Adipocyte (in vitro differentiated cells): ENCODE results near the gene MSANTD1.

ENCODE experiments used
- DNase-seq: peaks from one replicate; pipeline ENCODE4 v3.0.0-alpha.2; 2015; ENCODE audit warnings: low read depth
- H3K27me3 ChIP-seq: replicated peaks from 2 replicates; pipeline ENCODE4 v1.7.0; 2013; ENCODE audit warnings: mild to moderate bottlenecking, low read length, moderate library complexity; ENCODE audit not compliant: control insufficient read depth, insufficient read depth
- H3K36me3 ChIP-seq: 2 replicates; pipeline ENCODE4 v1.7.0; 2013; ENCODE audit warnings: low read length, mild to moderate bottlenecking, moderate library complexity; ENCODE audit not compliant: control insufficient read depth, insufficient read depth, severe bottlenecking
- H3K4me1 ChIP-seq: 2 replicates; pipeline ENCODE4 v1.7.0; 2013; ENCODE audit warnings: mild to moderate bottlenecking, low read length, moderate library complexity; ENCODE audit not compliant: control insufficient read depth, insufficient read depth
- H3K4me3 ChIP-seq: 2 replicates; pipeline ENCODE4 v1.7.0; 2013; ENCODE audit warnings: mild to moderate bottlenecking, low read length, moderate library complexity
- H3K9ac ChIP-seq: 2 replicates; pipeline ENCODE4 v1.7.0; 2013; ENCODE audit warnings: mild to moderate bottlenecking, low read length, moderate library complexity
- H3K9me3 ChIP-seq: 2 replicates; pipeline ENCODE4 v1.7.0; 2013; ENCODE audit warnings: mild to moderate bottlenecking, low read length, moderate library complexity; ENCODE audit not compliant: control insufficient read depth

MSANTD1 gene

GRCh38 chr4:3252480-3252828, 3.5 kb downstream of the MSANTD1 start:
- Histone ChIP-seq H3K9ac (no peak overlapping the region), H3K4me3 (no peak overlapping the region), H3K36me3 (no peaks in the 10 kb centered on the region), H3K4me1 (no peaks in the 10 kb centered on the region), H3K9me3 (no peaks in the 10 kb centered on the region), H3K27me3 (no peaks in the 10 kb centered on the region)
- no peak for DNase-seq

- H3K4me1 ChIP-seq: no peaks in the 10 kb centered on the region
- no peak overlapping the region for H3K4me3 ChIP-seq
- no peak for DNase-seq
- no peaks in the 10 kb centered on the region for H3K9me3 ChIP-seq
- H3K9ac ChIP-seq: no peak overlapping the region
- H3K27me3 ChIP-seq: no peaks in the 10 kb centered on the region
- no peaks in the 10 kb centered on the region for H3K36me3 ChIP-seq
Measured at GRCh38 chr4:3252831-3253641, 4.1 kb downstream of the MSANTD1 start.

DNA sequence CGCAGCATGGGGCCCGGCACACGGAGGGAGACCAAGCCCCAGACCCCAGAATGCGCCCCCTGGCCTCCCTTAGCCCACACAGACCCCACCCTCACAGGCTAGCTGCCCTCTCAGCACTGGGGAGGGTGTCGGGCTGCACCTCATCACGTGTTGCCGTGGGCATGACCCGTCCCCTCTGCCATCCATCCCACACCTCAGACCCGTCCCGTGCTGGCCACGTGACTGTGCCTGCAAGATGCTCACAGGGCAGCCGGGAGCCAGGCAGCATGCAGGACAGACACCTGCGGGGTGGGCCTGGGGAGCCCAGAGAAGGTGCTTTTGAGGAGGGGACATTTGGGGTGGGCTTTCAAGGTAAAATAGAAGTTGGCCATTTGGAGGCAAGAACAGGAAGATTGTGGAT, 4.8 kb downstream of the MSANTD1 start:
- Histone ChIP-seq H3K9ac (no peak overlapping the region), H3K9me3 (no peaks in the 10 kb centered on the region), H3K36me3 (no peaks in the 10 kb centered on the region), H3K4me1 (no peaks in the 10 kb centered on the region), H3K27me3 (no peaks in the 10 kb centered on the region), H3K4me3 (no peak overlapping the region)
- no peak for DNase-seq

- H3K9me3 ChIP-seq: no peaks in the 10 kb centered on the region
- no peaks in the 10 kb centered on the region for H3K36me3 ChIP-seq
- H3K9ac ChIP-seq: no peak overlapping the region
- H3K4me3 ChIP-seq: no peak overlapping the region
- H3K27me3 ChIP-seq: no peaks in the 10 kb centered on the region
- no peak for DNase-seq
- no peaks in the 10 kb centered on the region for H3K4me1 ChIP-seq
Measured at GRCh38 chr4:3254302-3255131, 5.6 kb downstream of the MSANTD1 start.

- Histone ChIP-seq H3K4me3 (no peak overlapping the region), H3K27me3 (no peaks in the 10 kb centered on the region), H3K9me3 (no peaks in the 10 kb centered on the region), H3K9ac (no peak overlapping the region), H3K36me3 (no peaks in the 10 kb centered on the region), H3K4me1 (no peaks in the 10 kb centered on the region)
- no peak for DNase-seq
Measured at GRCh38 chr4:3255611-3256186, 6.7 kb downstream of the MSANTD1 start.

DNA sequence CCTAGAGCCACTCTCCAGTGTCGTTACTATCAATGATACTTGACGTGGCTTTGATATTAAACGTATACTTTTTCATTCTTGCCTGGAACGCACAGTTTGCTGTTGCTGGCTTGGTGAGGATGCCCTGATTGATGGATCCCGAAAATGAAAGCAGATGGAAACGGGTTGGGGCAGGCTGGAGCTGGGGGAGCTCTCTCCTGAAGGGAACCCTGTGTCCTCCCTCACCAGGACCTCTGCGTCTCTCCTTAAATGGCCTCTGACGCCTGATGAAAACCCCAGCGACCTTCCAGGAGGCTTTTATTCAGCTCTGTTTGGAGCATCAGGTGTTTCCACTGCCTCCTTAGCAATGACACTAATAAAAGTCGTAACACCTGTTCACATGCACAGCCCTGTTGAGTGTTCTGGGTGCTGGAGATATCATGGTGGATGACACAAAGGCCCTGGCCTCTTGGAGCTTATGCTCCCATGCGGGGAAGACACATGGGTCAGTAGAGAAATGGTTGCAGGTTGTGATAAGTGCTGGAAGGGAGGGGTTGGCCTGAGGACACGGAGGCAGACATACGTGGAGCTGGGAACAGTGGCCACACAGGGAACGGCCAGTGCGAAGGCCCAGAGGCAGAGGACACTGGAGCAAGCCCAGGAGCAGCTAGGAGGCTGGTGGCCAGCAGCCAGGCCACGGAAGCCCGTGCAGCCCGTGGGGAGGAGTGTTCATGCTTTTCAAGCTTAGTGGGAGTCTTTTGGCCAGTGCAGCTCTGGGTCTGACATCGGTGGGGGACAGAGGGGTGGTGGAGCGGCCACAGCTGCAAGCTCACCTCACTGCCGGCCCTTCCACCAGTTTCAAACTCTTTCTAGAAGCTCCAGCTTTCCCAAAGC, 7.5 kb downstream of the MSANTD1 start:
- no peaks in the 10 kb centered on the region for H3K4me1 ChIP-seq

DNA sequence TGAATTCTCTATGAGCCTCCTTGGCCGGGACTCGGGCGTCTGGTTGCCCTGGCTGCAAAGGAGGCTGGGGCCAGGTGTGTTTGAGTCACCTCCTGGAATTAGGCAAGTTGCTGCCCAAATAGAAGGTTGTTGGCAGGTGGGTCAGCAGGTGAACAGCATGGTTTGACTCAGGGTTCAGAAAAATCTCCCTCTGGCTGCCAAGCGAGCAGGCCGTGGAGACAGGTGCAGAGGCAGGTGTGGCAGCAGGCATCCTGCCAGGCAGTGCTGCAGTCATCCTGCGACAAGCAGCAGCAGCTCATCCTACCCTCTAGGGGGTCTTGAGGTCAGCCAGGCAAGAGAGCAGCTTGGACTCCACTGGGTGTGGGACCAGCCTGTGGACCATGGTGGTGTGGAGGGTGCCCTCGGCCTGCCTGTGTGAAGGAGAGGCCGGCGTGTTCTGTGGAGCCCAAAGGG, 8.2 kb downstream of the MSANTD1 start:
- Histone ChIP-seq H3K4me3 (no peak overlapping the region), H3K9me3 (no peaks in the 10 kb centered on the region), H3K9ac (no peak overlapping the region), H3K27me3 (peaks cover 3% of the 10 kb centered on the region), H3K4me1 (no peaks in the 10 kb centered on the region), H3K36me3 (no peaks in the 10 kb centered on the region)
- DNase-seq: no peak

More for the DNA sequence above, 7.5 kb downstream of the MSANTD1 start:
- Histone ChIP-seq H3K4me3 (no peak overlapping the region), H3K36me3 (no peaks in the 10 kb centered on the region), H3K27me3 (no peaks in the 10 kb centered on the region), H3K9me3 (no peaks in the 10 kb centered on the region), H3K9ac (no peak overlapping the region)
- no peak for DNase-seq

DNA sequence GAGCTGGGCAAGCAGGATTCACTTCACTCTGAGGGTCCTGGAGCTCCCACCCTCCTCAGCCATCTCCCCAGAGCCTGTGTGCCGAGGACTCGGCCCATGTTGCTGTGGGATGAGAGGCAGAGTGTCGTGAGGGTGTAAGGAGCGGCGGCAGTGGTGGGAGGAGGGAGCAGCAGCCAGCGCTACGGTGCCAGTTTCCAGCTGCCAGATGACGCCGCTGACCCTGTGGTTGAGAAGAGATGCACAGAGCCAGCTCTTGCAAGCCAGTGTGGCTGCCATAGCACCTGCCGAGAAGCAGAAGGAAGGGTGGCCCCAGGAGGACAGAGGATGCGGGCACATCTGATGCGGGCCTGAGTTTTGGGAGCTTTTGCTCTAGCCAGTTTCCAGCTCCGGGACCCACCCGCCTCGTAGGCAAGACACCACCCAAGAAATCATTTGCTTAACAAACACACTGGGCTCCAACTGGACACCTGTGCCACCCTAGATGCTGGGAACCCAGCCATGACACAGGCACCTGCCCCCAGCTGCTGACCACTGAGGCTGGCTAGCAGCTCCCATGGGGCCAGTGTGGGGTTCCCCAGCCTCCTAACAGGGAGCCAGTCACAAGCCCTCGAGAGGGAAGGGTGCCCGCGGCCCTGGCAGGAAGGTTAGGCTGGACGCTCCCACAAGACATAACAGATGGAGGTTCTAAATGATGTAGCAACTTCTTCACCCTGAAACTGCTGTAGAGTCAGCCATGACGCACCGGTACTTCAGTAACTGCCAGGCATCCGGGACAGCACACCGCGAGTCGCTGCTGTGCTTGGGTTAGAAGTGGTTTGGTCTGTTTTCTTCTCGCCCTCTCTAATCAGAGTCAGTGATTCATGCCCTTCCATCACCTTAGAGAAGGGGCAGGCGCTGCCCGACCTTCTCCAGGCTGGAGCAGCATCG, 8.9 kb downstream of the MSANTD1 start:
- Histone ChIP-seq H3K36me3 (no peaks in the 10 kb centered on the region), H3K4me1 (no peaks in the 10 kb centered on the region), H3K4me3 (no peak overlapping the region), H3K27me3 (peaks cover 9% of the 10 kb centered on the region), H3K9me3 (no peaks in the 10 kb centered on the region), H3K9ac (no peak overlapping the region)
- DNase-seq: no peak

DNA sequence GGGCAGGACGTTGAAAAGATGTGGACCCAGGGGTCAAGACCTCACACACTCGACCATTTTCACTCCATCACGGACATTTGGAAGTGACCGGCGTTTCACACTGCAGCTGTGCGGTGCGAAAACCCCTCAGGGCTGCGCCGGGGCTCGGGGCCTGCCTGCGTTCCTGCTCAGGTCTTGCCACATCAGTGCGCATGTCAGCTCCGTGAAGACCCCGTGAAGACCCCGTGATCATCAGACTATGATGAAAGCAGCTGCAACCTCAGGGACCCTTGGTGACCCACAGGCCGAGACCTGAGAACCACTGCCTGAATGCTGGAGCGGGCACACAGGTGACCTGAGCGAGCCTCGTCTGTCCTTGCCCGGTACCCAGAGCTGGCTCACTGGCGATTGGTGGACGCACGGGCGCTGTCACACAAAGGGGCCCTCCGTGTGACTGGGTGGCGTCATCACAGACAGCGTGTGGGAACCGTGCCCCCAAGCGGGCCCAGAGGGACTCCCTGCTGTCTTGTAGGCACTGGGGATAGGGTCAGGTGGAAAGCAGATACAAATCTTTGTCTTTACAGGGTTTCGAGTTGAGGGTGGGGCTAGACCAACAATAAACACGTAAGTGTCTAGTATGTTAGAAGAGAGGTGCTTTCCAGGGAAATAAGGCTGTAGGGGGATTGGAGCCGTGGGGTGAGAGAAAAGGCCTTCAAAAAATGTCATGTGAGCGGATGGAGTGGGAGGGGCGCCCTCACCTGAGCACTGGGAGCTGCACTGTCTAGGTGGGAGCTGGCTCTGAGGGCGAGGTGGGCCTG, 12.7 kb downstream of the MSANTD1 start:
- H3K27me3 ChIP-seq: peaks cover 24% of the 10 kb centered on the region
- DNase-seq: no peak
- no peaks in the 10 kb centered on the region for H3K36me3 ChIP-seq
- no peaks in the 10 kb centered on the region for H3K9me3 ChIP-seq
- no peak overlapping the region for H3K9ac ChIP-seq
- H3K4me1 ChIP-seq: no peaks in the 10 kb centered on the region
- H3K4me3 ChIP-seq: no peak overlapping the region
